K562 (cell line): Measurements from ENCODE around the gene CHST12. TPM values are rescaled to one million over a fixed set of nuclear protein-coding genes. Genes with fewer than 3 reads are reported as not detected.

Experiments used
- CBFB ChIP-seq: sonication (generic); formaldehyde crosslinking; IDR thresholded peaks from 2 replicates; pipeline ENCODE4 v1.4.0; 2020; ENCODE audit warnings: mild to moderate bottlenecking, missing genetic modification reagents
- CEBPG ChIP-seq, 3 experiments: fragments of 200-800 bp in 1 of 3; sonication (Bioruptor generic) in 1 of 3; sonication (generic) in 1 of 3; formaldehyde crosslinking in 1 of 3; IDR thresholded peaks in 2 of 3; conservative IDR thresholded peaks in 1 of 3; 2 replicates each; pipeline versions ENCODE4 v1.6.1 to v1.8.0; 2016 to 2022; ENCODE audit warnings: missing compliant biosample characterization in 2 of 3, missing genetic modification characterization in 2 of 3, mild to moderate bottlenecking in 1 of 3, missing genetic modification reagents in 1 of 3
- CHD4 ChIP-seq: fragments of 200-600 bp; sonication (generic); IDR thresholded peaks from 3 replicates; pipeline ENCODE4 v1.6.1; 2012; ENCODE audit warnings: low read depth, mild to moderate bottlenecking, mixed read lengths, low read length, inconsistent platforms; ENCODE audit not compliant: insufficient read depth, insufficient replicate concordance, poor library complexity, severe bottlenecking
- DDX20 ChIP-seq: fragments of 450-650 bp; IDR thresholded peaks from 2 replicates; pipeline ENCODE4 v1.6.1; 2016; ENCODE audit warnings: missing genetic modification characterization, low read depth, mild to moderate bottlenecking, missing compliant biosample characterization, moderate library complexity
- FIP1L1 ChIP-seq: fragments of 200-400 bp; formaldehyde crosslinking; IDR thresholded peaks from 2 replicates; pipeline ENCODE4 v1.6.1; 2018; ENCODE audit warnings: mild to moderate bottlenecking, low read depth, low read length; ENCODE audit not compliant: poor library complexity, severe bottlenecking
- FOS ChIP-seq: IDR thresholded peaks from 3 replicates; pipeline ENCODE4 v1.6.1; 2011; ENCODE audit not compliant: insufficient read length; ENCODE audit errors: extremely low read depth
- HDAC3 ChIP-seq: fragments of 450-650 bp; IDR thresholded peaks from 2 replicates; pipeline ENCODE4 v1.6.1; 2018; ENCODE audit warnings: borderline replicate concordance, mild to moderate bottlenecking, moderate library complexity; ENCODE audit not compliant: partially characterized antibody
- KDM2B ChIP-seq: fragments of 250-450 bp; sonication (Bioruptor Pico); IDR thresholded peaks from 2 replicates; pipeline ENCODE4 v1.8.0; 2021; ENCODE audit warnings: mild to moderate bottlenecking, moderate library complexity
- KDM4B ChIP-seq, 2 experiments: fragments of 450-650 bp in 1 of 2; sonication (generic) in 1 of 2; IDR thresholded peaks; 2 replicates each; pipeline ENCODE4 v1.6.1; 2016 to 2017; ENCODE audit warnings: borderline replicate concordance in 2 of 2, antibody characterized with exemption in 1 of 2, low read depth in 1 of 2, mild to moderate bottlenecking in 1 of 2
- KLF16 ChIP-seq: IDR thresholded peaks from 2 replicates; pipeline ENCODE4 v1.6.1; 2016; ENCODE audit warnings: antibody characterized with exemption
- LARP7 ChIP-seq: fragments of 450-650 bp; IDR thresholded peaks from 2 replicates; pipeline ENCODE4 v1.6.1; 2016
- MCM7 ChIP-seq, 2 experiments: fragments of 450-650 bp; IDR thresholded peaks; 2 replicates each; pipeline ENCODE4 v1.6.1; 2016 to 2018
- MXD1 ChIP-seq: fragments of 250-450 bp; sonication (Bioruptor Pico); IDR thresholded peaks from 2 replicates; pipeline ENCODE4 v1.8.0; 2021; ENCODE audit warnings: borderline replicate concordance, mild to moderate bottlenecking, moderate library complexity; ENCODE audit not compliant: poor library complexity, severe bottlenecking
- MYC ChIP-seq, 2 experiments: fragments of 250-450 bp in 1 of 2; sonication (Bioruptor Pico) in 1 of 2; IDR thresholded peaks; 2 replicates each; pipeline versions ENCODE4 v1.5.1 to v1.6.1; 2012 to 2021; ENCODE audit warnings: low read depth in 2 of 2, borderline replicate concordance in 1 of 2, improper control_type of control experiment in 1 of 2, low read length in 1 of 2, mild to moderate bottlenecking in 1 of 2, moderate library complexity in 1 of 2
- NELFE ChIP-seq: IDR thresholded peaks from 2 replicates; pipeline ENCODE4 v1.6.1; 2011; ENCODE audit warnings: mild to moderate bottlenecking; ENCODE audit not compliant: insufficient read depth, insufficient read length
- PHB2 ChIP-seq: fragments of 450-650 bp; IDR thresholded peaks from 2 replicates; pipeline ENCODE4 v1.6.1; 2017; ENCODE audit warnings: low read depth
- RCOR1 ChIP-seq, 2 experiments: IDR thresholded peaks; 2 replicates each; pipeline ENCODE4 v1.6.1; 2012; ENCODE audit warnings: low read depth in 2 of 2, low read length in 2 of 2, borderline replicate concordance in 1 of 2, improper control_type of control experiment in 1 of 2
- STAT5B ChIP-seq: fragments of 250-450 bp; sonication (Bioruptor Pico); IDR thresholded peaks from 2 replicates; pipeline ENCODE4 v1.8.0; 2021; ENCODE audit warnings: mild to moderate bottlenecking, inconsistent platforms
- ZC3H4 ChIP-seq: sonication (generic); formaldehyde crosslinking; IDR thresholded peaks from 2 replicates; pipeline ENCODE4 v1.9.0; 2021; ENCODE audit warnings: missing genetic modification reagents, borderline replicate concordance
- ZFP36 ChIP-seq: fragments of 150-350 bp; IDR thresholded peaks from 2 replicates; pipeline ENCODE4 v1.6.1; 2018; ENCODE audit warnings: low read length, low read depth; ENCODE audit not compliant: partially characterized antibody
- ZNF134 ChIP-seq: fragments of 250-450 bp; sonication (Bioruptor Pico); conservative IDR thresholded peaks from 2 replicates; pipeline ENCODE4 v1.4.0; 2020
- ZNF239 ChIP-seq: fragments of 250-450 bp; sonication (Bioruptor Pico); IDR thresholded peaks from 2 replicates; pipeline ENCODE4 v1.4.0; 2020; ENCODE audit warnings: mild to moderate bottlenecking
- ZNF263 ChIP-seq: sonication (generic); formaldehyde crosslinking; IDR thresholded peaks from 2 replicates; pipeline ENCODE4 v1.8.0; 2022; ENCODE audit warnings: mild to moderate bottlenecking, missing genetic modification reagents, borderline replicate concordance
- ZNF431 ChIP-seq: sonication (generic); formaldehyde crosslinking; IDR thresholded peaks from 2 replicates; pipeline ENCODE4 v1.8.0; 2022; ENCODE audit warnings: mild to moderate bottlenecking, missing genetic modification reagents
- ZSCAN32 ChIP-seq: fragments of 450-650 bp; formaldehyde crosslinking; IDR thresholded peaks from 2 replicates; pipeline ENCODE4 v1.4.0; 2020; ENCODE audit warnings: mild to moderate bottlenecking, moderate library complexity
- polyA plus RNA-seq, 8 experiments: library from polyadenylated mRNA; depleted of rRNA in 4 of 8; stranded (reverse) in 5 of 8; unstranded in 3 of 8; fragments of >200 nt; fragmentation: Nextera tagmentation in 2 of 8; fragmentation: Illumina TruSeq in 1 of 8; extraction: Ambion mirVana in 2 of 8; extraction: Trizol in 1 of 8; gene quantifications; 2 replicates each; pipeline versions ENCODE4 v1.2.1 to v1.2.3, GENCODE V29; 2011 to 2014; ENCODE audit warnings: inconsistent platforms in 1 of 8, missing spikeins in 1 of 8
- total RNA-seq, 7 experiments: library from RNA; depleted of rRNA in 6 of 7; stranded (reverse); fragments of >200 nt in 6 of 7; fragmentation: Illumina TruSeq in 2 of 7; extraction: Trizol in 2 of 7; gene quantifications; 2 replicates each; pipeline versions ENCODE4 v1.2.1 to v1.2.3, GENCODE V29; 2011 to 2021; ENCODE audit warnings: low replicate concordance in 1 of 7
- TF ChIP-seq, protein P1 (sequence below): sonication (generic); formaldehyde crosslinking; IDR thresholded peaks from 2 replicates; pipeline ENCODE4 v1.4.0; 2020; ENCODE audit warnings: mild to moderate bottlenecking, missing genetic modification reagents

Gene CHST12
- total and polyA plus RNA-seq, 9 of the 15 experiments (the other 6 are each of a cell fraction or from before 2014, with no cell fraction given): 0.18 to 19.8 (median 3.6) TPM

DNA sequence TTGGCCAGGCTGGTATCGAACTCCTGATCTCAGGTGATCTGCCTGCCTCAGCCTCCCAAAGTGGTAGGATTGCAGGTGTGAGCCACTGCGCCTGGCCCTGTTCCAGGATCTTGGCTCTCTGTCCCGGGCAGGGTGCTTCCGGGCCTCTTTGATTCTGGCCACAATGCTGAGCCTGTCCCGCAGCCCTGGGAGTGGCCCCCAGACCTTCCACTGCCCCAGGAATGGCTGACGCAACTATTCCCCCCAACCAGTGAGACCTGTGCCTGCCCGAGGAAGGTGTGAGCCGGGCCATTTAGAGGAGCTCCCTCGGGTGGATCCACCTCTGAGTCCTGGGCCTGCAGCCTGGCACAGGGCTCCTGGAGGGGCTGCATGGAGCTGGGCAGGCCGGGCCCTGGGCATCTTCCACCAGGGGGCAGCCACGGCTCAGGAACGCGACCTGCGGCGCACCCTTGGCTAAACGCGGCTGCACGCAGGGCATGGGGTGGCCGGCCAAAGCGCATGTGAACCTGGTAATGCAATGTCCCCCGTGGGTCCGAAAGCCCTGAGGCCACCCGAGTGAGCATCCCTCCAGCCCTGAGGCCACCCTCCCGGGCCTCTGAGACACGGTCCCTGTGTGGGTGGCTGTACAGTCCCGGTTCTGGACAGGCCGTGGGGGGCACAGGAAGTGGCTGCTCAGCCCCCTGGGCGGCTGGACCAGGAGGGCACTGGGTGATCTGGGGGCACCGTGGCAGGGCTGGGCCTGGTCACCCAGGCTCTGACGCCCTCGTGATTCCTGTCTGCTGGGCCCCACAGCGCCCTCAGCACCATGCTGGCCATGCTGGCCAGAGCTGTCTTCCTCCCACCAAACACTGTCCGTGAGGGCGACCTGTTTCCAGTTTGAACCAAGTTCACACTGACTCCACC lies 48.0 kb downstream of the CHST12 start (continued):
- TF ChIP-seq CEBPG (CRISPR knock-in tag; IDR thresholded peaks at IDR 0.05): peak; percentile 41; the same call in 1 of the 2 replicates
- no peak for TF ChIP-seq CEBPG (tag; conservative IDR thresholded peaks at IDR 0.05 in 1 of 2, IDR thresholded peaks at IDR 0.05 in 1 of 2)
- no peak for TF ChIP-seq ZC3H4 (CRISPR knock-in tag)
- TF ChIP-seq, protein P1, sequence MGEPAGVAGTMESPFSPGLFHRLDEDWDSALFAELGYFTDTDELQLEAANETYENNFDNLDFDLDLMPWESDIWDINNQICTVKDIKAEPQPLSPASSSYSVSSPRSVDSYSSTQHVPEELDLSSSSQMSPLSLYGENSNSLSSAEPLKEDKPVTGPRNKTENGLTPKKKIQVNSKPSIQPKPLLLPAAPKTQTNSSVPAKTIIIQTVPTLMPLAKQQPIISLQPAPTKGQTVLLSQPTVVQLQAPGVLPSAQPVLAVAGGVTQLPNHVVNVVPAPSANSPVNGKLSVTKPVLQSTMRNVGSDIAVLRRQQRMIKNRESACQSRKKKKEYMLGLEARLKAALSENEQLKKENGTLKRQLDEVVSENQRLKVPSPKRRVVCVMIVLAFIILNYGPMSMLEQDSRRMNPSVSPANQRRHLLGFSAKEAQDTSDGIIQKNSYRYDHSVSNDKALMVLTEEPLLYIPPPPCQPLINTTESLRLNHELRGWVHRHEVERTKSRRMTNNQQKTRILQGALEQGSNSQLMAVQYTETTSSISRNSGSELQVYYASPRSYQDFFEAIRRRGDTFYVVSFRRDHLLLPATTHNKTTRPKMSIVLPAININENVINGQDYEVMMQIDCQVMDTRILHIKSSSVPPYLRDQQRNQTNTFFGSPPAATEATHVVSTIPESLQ (CRISPR knock-in tag): no peak
- TF ChIP-seq MXD1: no peak
- TF ChIP-seq DDX20 (tag): no peak
- no peak for TF ChIP-seq MCM7 (IDR thresholded peaks at IDR 0.05)
- no peak for TF ChIP-seq NELFE
- peak; percentile 35 for TF ChIP-seq MYC (IDR thresholded peaks at IDR 0.05; ENCODE audit: low read depth, low read length)
- no peak for TF ChIP-seq MYC (CRISPR knock-in tag; IDR thresholded peaks at IDR 0.05; ENCODE audit: borderline replicate concordance, low read depth)
- no peak for TF ChIP-seq LARP7
- no peak for TF ChIP-seq ZNF263 (CRISPR knock-in tag)
- TF ChIP-seq CHD4: no peak
- no peak for TF ChIP-seq ZSCAN32 (CRISPR knock-in tag)
- TF ChIP-seq ZFP36: no peak
- no peak for TF ChIP-seq PHB2
- no peak for TF ChIP-seq RCOR1 (IDR thresholded peaks at IDR 0.05; ENCODE audit: borderline replicate concordance in 1 of 2, low read depth in 2 of 2, low read length in 2 of 2)
- no peak for TF ChIP-seq HDAC3
- no peak for TF ChIP-seq KDM2B
- no peak for TF ChIP-seq KDM4B (IDR thresholded peaks at IDR 0.05; ENCODE audit: borderline replicate concordance in 2 of 2, low read depth in 1 of 2)
- peak; percentile 63; the same call in 1 of the 2 replicates for TF ChIP-seq ZNF431 (CRISPR knock-in tag)
- no peak for TF ChIP-seq ZNF239 (CRISPR knock-in tag)
- TF ChIP-seq STAT5B (CRISPR knock-in tag): no peak
- TF ChIP-seq KLF16: 0 out of 2 replicates have a peak, but pooled peaks have one; percentile 21
- no peak for TF ChIP-seq FIP1L1
- TF ChIP-seq ZNF134: no peak
- TF ChIP-seq CBFB (CRISPR knock-in tag): peak; percentile 65; the same call in 1 of the 2 replicates
- TF ChIP-seq FOS: no peak
